Neural cell (in vitro differentiated cells): ENCODE data around the gene PTPRN2. TPM values are rescaled to one million over a fixed set of nuclear protein-coding genes. Genes with fewer than 3 reads are reported as not detected.
"Not testable (repeated sequence)": the region's sequence is repeated elsewhere in the genome, so short reads cannot be mapped to it uniquely, and the experiment has no call there.

ENCODE experiments used
- H2AFZ ChIP-seq: fragments of 200-600, 300-800 bp; sonication (generic), shearing (Covaris generic); 2 replicates; pipeline ENCODE4 v1.6.0; 2014; ENCODE audit warnings: low read depth, mild to moderate bottlenecking, antibody characterized with exemption, low read length, moderate library complexity
- H3F3A ChIP-seq: fragments of 200-600 bp; shearing (Covaris generic); 2 replicates; pipeline ENCODE4 v1.6.1; 2016; ENCODE audit warnings: mild to moderate bottlenecking, moderate library complexity, mixed read lengths, antibody characterized with exemption, low read length; ENCODE audit not compliant: insufficient read depth, poor library complexity, severe bottlenecking
- H3K27ac ChIP-seq: fragments of 200-600, 300-800 bp; sonication (generic), shearing (Covaris generic); 2 replicates; pipeline ENCODE4 v1.5.1; 2014; ENCODE audit warnings: mild to moderate bottlenecking, low read length, moderate library complexity
- H3K27me3 ChIP-seq: fragments of 300-800, 200-600 bp; sonication (generic), shearing (Covaris generic); 2 replicates; pipeline ENCODE4 v1.6.0; 2014; ENCODE audit warnings: mild to moderate bottlenecking, low read depth, low read length, moderate library complexity; ENCODE audit not compliant: insufficient read depth
- H3K36me3 ChIP-seq: fragments of 300-800, 200-600 bp; sonication (generic), shearing (Covaris generic); 2 replicates; pipeline ENCODE4 v1.5.1; 2014; ENCODE audit warnings: mild to moderate bottlenecking, antibody characterized with exemption, low read length, moderate library complexity; ENCODE audit not compliant: insufficient read depth
- H3K4me2 ChIP-seq: fragments of 300-800, 200-600 bp; sonication (generic), shearing (Covaris generic); 2 replicates; pipeline ENCODE4 v1.6.0; 2014; ENCODE audit warnings: mild to moderate bottlenecking, low read length
- H3K4me3 ChIP-seq: fragments of 300-800, 200-600 bp; sonication (generic), shearing (Covaris generic); 2 replicates; pipeline ENCODE4 v1.5.1; 2014; ENCODE audit warnings: mild to moderate bottlenecking, low read length, moderate library complexity
- H3K79me2 ChIP-seq: fragments of 200-600 bp; shearing (Covaris generic); replicated peaks from 2 replicates; pipeline ENCODE4 v1.6.0; 2014; ENCODE audit warnings: mild to moderate bottlenecking, low read length, moderate library complexity; ENCODE audit not compliant: insufficient read depth
- H3K9ac ChIP-seq: fragments of 300-800, 200-600 bp; sonication (generic), shearing (Covaris generic); 2 replicates; pipeline ENCODE4 v1.6.1; 2016; ENCODE audit warnings: mild to moderate bottlenecking, low read length, mixed read lengths
- H3K9me2 ChIP-seq: fragments of 200-600 bp; shearing (Covaris generic); 2 replicates; pipeline ENCODE4 v1.6.1; 2016; ENCODE audit warnings: mild to moderate bottlenecking, low read length, mixed read lengths; ENCODE audit not compliant: insufficient read depth
- H3K9me3 ChIP-seq: fragments of 200-600, 300-800 bp; sonication (generic), shearing (Covaris generic); 2 replicates; pipeline ENCODE4 v1.6.1; 2016; ENCODE audit warnings: mild to moderate bottlenecking, mixed run types, low read length, moderate library complexity, mixed read lengths
- H4K20me1 ChIP-seq: fragments of 200-600 bp; shearing (Covaris generic); 2 replicates; pipeline ENCODE4 v1.6.1; 2016; ENCODE audit warnings: mild to moderate bottlenecking, mixed run types; ENCODE audit not compliant: insufficient read depth
- CTCF ChIP-seq: fragments of 450-650 bp; IDR thresholded peaks from 2 replicates; pipeline ENCODE4 v1.5.1; 2014; ENCODE audit warnings: antibody characterized with exemption, mild to moderate bottlenecking, moderate library complexity; ENCODE audit not compliant: poor library complexity, severe bottlenecking
- EP300 ChIP-seq: fragments of 450-650 bp; conservative IDR thresholded peaks from 2 replicates; pipeline ENCODE4 v1.6.1; 2014; ENCODE audit warnings: antibody characterized with exemption, mild to moderate bottlenecking, moderate library complexity; ENCODE audit not compliant: poor library complexity, severe bottlenecking
- EZH2 ChIP-seq: fragments of 200-600, 300-800 bp; shearing (Covaris generic), sonication (generic); IDR thresholded peaks from 2 replicates; pipeline ENCODE4 v1.6.1; 2014; ENCODE audit warnings: antibody characterized with exemption, low read length, borderline replicate concordance, mild to moderate bottlenecking; ENCODE audit not compliant: insufficient read depth, poor library complexity, severe bottlenecking
- MXI1 ChIP-seq: fragments of 450-650 bp; conservative IDR thresholded peaks from 2 replicates; pipeline ENCODE4 v1.6.1; 2014; ENCODE audit warnings: antibody characterized with exemption, mild to moderate bottlenecking; ENCODE audit not compliant: poor library complexity, severe bottlenecking
- POLR2AphosphoS5 ChIP-seq: IDR thresholded peaks from 2 replicates; pipeline ENCODE4 v1.6.1; 2012
- RAD21 ChIP-seq: fragments of 450-650 bp; conservative IDR thresholded peaks from 2 replicates; pipeline ENCODE4 v1.6.1; 2014; ENCODE audit warnings: antibody characterized with exemption, mild to moderate bottlenecking, moderate library complexity
- SMC3 ChIP-seq: fragments of 450-650 bp; conservative IDR thresholded peaks from 2 replicates; pipeline ENCODE4 v1.6.1; 2014; ENCODE audit warnings: antibody characterized with exemption, mild to moderate bottlenecking, moderate library complexity; ENCODE audit not compliant: poor library complexity
- TAF1 ChIP-seq: IDR thresholded peaks from 2 replicates; pipeline ENCODE4 v1.6.1; 2012; ENCODE audit warnings: low read depth
- polyA plus RNA-seq: library from polyadenylated mRNA; depleted of rRNA; stranded (reverse); fragments of >200 nt; gene quantifications from 2 replicates; pipeline ENCODE4 v1.2.3, GENCODE V29; 2014
- TF ChIP-seq, protein P1 (sequence below): IDR thresholded peaks from 2 replicates; pipeline ENCODE4 v1.6.1; 2012; ENCODE audit warnings: borderline replicate concordance

PTPRN2 gene
- polyA plus RNA-seq, 1 donor from 2014 or later: 31.0 TPM

DNA sequence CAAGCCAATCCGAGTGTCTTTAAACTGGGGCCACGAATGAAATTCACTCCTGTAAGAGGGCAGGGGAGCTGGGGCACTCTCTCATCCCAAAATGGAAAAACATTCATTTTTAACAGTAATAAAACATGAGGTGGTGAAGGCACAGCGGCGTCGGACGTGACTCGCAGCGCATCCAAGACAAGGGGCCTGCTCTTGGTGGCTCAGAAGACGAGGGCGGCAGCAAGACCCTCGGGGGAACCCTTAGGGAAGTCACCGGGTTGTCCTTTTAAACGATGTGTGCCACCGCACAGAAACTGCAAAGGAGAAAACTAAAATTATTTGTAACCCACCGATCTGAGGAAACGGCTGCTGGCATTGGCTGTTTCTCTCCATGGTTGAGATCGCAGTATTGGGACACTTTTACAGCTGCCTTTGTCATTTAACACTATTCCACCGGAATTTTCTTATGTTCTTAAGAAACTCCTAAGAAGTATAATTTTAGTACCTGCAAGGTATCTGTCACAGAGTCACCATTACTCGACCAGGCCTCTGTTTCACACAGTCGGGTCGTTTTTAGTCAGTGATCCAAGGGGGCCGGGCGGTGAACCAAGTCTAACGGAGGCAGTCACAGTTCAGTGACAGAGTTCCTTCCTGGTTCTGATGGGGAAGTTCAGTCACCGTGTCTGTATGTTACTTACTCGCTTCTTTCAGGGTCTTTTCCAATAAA, 159.3 kb downstream of the PTPRN2 start:
- Histone ChIP-seq H3K36me3 (no peaks in the 10 kb centered on the region), H3K9me3 (no peaks in the 10 kb centered on the region), H3K9ac (no peak overlapping the region), H3K27ac (no peak overlapping the region), H3F3A (no peaks in the 10 kb centered on the region), H3K27me3 (no peaks in the 10 kb centered on the region), H3K9me2 (no peaks in the 10 kb centered on the region), H3K79me2 (no peaks in the 10 kb centered on the region), H3K4me2 (no peak overlapping the region), H2AFZ (no peak overlapping the region), H4K20me1 (no peaks in the 10 kb centered on the region), H3K4me3 (no peak overlapping the region)
- TF ChIP-seq EZH2: no peak
- TF ChIP-seq CTCF: no peak
- TF ChIP-seq EP300: no peak
- TF ChIP-seq SMC3: no peak
- TF ChIP-seq TAF1: no peak
- TF ChIP-seq RAD21: no peak
- TF ChIP-seq, protein P1, sequence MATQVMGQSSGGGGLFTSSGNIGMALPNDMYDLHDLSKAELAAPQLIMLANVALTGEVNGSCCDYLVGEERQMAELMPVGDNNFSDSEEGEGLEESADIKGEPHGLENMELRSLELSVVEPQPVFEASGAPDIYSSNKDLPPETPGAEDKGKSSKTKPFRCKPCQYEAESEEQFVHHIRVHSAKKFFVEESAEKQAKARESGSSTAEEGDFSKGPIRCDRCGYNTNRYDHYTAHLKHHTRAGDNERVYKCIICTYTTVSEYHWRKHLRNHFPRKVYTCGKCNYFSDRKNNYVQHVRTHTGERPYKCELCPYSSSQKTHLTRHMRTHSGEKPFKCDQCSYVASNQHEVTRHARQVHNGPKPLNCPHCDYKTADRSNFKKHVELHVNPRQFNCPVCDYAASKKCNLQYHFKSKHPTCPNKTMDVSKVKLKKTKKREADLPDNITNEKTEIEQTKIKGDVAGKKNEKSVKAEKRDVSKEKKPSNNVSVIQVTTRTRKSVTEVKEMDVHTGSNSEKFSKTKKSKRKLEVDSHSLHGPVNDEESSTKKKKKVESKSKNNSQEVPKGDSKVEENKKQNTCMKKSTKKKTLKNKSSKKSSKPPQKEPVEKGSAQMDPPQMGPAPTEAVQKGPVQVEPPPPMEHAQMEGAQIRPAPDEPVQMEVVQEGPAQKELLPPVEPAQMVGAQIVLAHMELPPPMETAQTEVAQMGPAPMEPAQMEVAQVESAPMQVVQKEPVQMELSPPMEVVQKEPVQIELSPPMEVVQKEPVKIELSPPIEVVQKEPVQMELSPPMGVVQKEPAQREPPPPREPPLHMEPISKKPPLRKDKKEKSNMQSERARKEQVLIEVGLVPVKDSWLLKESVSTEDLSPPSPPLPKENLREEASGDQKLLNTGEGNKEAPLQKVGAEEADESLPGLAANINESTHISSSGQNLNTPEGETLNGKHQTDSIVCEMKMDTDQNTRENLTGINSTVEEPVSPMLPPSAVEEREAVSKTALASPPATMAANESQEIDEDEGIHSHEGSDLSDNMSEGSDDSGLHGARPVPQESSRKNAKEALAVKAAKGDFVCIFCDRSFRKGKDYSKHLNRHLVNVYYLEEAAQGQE: no peak
- no peak for TF ChIP-seq POLR2AphosphoS5
- TF ChIP-seq MXI1: no peak

DNA sequence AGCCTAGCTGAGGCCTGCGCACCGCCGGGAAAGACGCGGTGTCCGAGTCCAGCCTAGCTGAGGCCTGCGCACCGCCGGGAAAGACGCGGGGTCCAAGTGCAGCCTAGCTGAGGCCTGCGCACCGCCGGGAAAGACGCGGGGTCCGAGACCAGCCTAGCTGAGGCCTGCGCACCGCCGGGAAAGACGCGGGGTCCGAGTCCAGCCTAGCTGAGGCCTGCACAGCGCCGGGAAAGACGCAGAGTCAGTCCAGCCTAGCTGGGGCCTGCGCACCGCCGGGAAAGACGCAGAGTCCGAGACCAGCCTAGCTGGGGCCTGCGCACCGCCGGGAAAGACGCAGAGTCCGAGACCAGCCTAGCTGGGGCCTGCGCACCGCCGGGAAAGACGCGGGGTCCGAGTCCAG, 161.9 kb downstream of the PTPRN2 start:
- not testable (repeated sequence) for H2AFZ ChIP-seq, H3K36me3 ChIP-seq, H3K4me2 ChIP-seq, H3K9me2 ChIP-seq, H4K20me1 ChIP-seq, H3F3A ChIP-seq, H3K9me3 ChIP-seq, H3K27me3 ChIP-seq, H3K9ac ChIP-seq, H3K4me3 ChIP-seq, H3K79me2 ChIP-seq, H3K27ac ChIP-seq

DNA sequence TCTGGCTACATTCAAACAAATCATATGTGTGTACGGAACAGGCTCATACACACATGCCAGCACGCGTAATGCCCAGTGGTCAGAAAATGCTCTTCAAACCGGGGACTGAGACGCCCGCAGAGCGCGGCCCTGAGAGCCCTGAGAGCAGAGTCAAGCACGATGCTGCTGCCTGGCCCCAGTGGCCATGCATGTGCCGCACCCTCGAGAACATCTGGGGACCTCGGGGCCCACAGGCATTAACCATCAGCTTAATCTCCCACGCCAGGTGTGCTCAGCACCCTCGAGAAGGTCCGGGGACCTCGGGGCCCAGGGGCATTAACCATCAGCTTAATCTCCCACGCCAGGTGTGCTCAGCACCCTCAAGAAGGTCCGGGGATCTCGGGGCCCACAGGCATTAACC, 163.1 kb downstream of the PTPRN2 start:
- no peak overlapping the region for H3K4me2 ChIP-seq
- H2AFZ ChIP-seq: no peak overlapping the region
- no peaks in the 10 kb centered on the region for H3F3A ChIP-seq
- TF ChIP-seq TAF1 (no peak), RAD21 (no peak), CTCF (no peak), EP300 (no peak), POLR2AphosphoS5 (no peak), EZH2 (no peak), SMC3 (no peak), MXI1 (no peak)
- TF ChIP-seq, protein P1: no peak
- H3K27ac ChIP-seq: no peak overlapping the region
- no peaks in the 10 kb centered on the region for H4K20me1 ChIP-seq
- H3K9me2 ChIP-seq: no peaks in the 10 kb centered on the region
- H3K27me3 ChIP-seq: no peaks in the 10 kb centered on the region
- no peaks in the 10 kb centered on the region for H3K36me3 ChIP-seq
- H3K9me3 ChIP-seq: no peaks in the 10 kb centered on the region
- no peak overlapping the region for H3K9ac ChIP-seq
- H3K79me2 ChIP-seq: no peaks in the 10 kb centered on the region
- no peak overlapping the region for H3K4me3 ChIP-seq
